Posterior vena cava (tissue), 2 donors: ENCODE results near the gene MAPKAPK2. TPM values are rescaled to one million over a fixed set of nuclear protein-coding genes. Genes with fewer than 3 reads are reported as not detected.
A peak's percentile ranks its signal among the peaks of the same experiment; 100 is the strongest.

Source experiments
- DNase-seq: peaks from one replicate; pipeline ENCODE4 v3.0.0-alpha.2; 2020; ENCODE audit warnings: low spot score
- intact Hi-C, 2 donors: fragments of 100-400 bp; cut with DNase I; formaldehyde crosslinking; loops; one replicate each; pipeline versions ENCODE4 v1.14.1 to v1.14.2; 2022 to 2023
- total RNA-seq, 2 donors: library from RNA; stranded (reverse); fragmentation: NEBNext Ultra II Directional; extraction: Animal tissue kit (Norgen Biotek cat#: 25700); gene quantifications; one replicate each; pipeline ENCODE4 v1.2.1, GENCODE V29; 2021
- donor health status: DM: yes; HTN: yes; CAD: no.
- donor health status: DM: yes; HTN: yes; CAD: no.

MAPKAPK2 gene
- total RNA-seq, 2 donors from 2014 or later: 69.0 to 102 TPM

GRCh38 chr1:206713070-206713469 lies 28.4 kb downstream of the MAPKAPK2 start:
- no peak for DNase-seq
- intact Hi-C loops: no loop called here

GRCh38 chr1:206713910-206714312 lies 29.2 kb downstream of the MAPKAPK2 start:
- no peak for DNase-seq
- intact Hi-C loops: no loop called here

- intact Hi-C loops: no loop called here
Measured at GRCh38 chr1:206714331-206715058, 29.8 kb downstream of the MAPKAPK2 start.

GRCh38 chr1:206715120-206715519 lies 30.4 kb downstream of the MAPKAPK2 start:
- intact Hi-C loops: no loop called here
- no peak for DNase-seq

More at GRCh38 chr1:206714331-206715058, 29.8 kb downstream of the MAPKAPK2 start:
- DNase-seq: no peak

GRCh38 chr1:206715552-206716158 lies 30.9 kb downstream of the MAPKAPK2 start:
- intact Hi-C loops: no loop called here
- DNase-seq: no peak

- no peak for DNase-seq
- intact Hi-C loops: no loop called here
Measured at GRCh38 chr1:206716159-206716869, 31.6 kb downstream of the MAPKAPK2 start.

- no peak for DNase-seq
- intact Hi-C loops: no loop called here
Measured at GRCh38 chr1:206716870-206717673, 32.4 kb downstream of the MAPKAPK2 start.

GRCh38 chr1:206717674-206717989 lies 32.9 kb downstream of the MAPKAPK2 start:
- DNase-seq: no peak
- intact Hi-C loops: no loop called here

GRCh38 chr1:206719169-206719839 lies 34.6 kb downstream of the MAPKAPK2 start:
- no peak for DNase-seq
- intact Hi-C loops: no loop called here

GRCh38 chr1:206721454-206721853 lies 36.7 kb downstream of the MAPKAPK2 start:
- DNase-seq: no peak
- intact Hi-C loops: no loop called here

- no peak for DNase-seq
- intact Hi-C loops: no loop called here
Measured at GRCh38 chr1:206722751-206723461, 38.2 kb downstream of the MAPKAPK2 start.

GRCh38 chr1:206723462-206723804 lies 38.7 kb downstream of the MAPKAPK2 start:
- DNase-seq: no peak
- intact Hi-C loops: no loop called here

- peak; percentile 88 for DNase-seq
- intact Hi-C loops: no loop called here
Measured at GRCh38 chr1:206723805-206724472, 39.2 kb downstream of the MAPKAPK2 start.

- no peak for DNase-seq
- intact Hi-C loops: loop anchor here in 1 of 2 donors (5.0 kb wide), 3 partner anchors 38 to 182 kb away; no protein-coding TSS in a partner anchor
Measured at GRCh38 chr1:206725109-206725963, 40.6 kb downstream of the MAPKAPK2 start.

GRCh38 chr1:206727981-206728696 lies 43.4 kb downstream of the MAPKAPK2 start:
- intact Hi-C loops: loop anchor here in 1 of 2 donors (5.0 kb wide), 3 partner anchors 41 to 179 kb away; no protein-coding TSS in a partner anchor
- DNase-seq: no peak

- intact Hi-C loops: loop anchor here in 1 of 2 donors (5.0 kb wide), 3 partner anchors 41 to 179 kb away; no protein-coding TSS in a partner anchor
- DNase-seq: no peak
Measured at GRCh38 chr1:206728697-206728987, 43.9 kb downstream of the MAPKAPK2 start.
